ENCODE measurements around the gene PSD2.

The PSD2 gene

GRCh38 chr5:139763930-139764791 is 31.4 kb upstream of the PSD2 start:
- DNase-seq = no peak

DNA sequence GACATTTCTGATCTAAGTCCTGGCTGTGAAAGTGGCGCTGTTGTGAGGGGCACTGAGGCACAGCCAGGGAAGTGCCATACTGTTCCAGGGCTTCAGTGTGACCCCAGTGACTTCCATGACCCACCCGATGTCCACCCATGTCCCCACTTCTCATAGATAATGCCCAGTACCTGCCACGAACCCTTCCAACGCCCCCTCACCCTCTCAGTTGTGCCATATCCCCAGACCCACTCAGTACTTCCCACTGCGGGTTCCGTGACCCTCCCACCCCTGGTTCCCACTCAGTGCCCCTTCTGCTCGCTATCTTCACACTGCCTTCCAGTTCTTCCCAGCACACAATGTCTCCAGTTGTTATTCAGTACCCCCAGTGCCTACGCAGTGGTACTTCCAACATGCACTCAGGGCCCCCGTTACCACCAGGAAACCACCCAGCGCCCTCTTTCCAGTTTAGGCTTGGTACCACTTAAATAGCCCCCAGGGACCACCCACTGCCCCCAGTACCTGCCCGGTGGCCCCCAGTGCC is 30.7 kb upstream of the PSD2 start:
- no peak for DNase-seq

DNA sequence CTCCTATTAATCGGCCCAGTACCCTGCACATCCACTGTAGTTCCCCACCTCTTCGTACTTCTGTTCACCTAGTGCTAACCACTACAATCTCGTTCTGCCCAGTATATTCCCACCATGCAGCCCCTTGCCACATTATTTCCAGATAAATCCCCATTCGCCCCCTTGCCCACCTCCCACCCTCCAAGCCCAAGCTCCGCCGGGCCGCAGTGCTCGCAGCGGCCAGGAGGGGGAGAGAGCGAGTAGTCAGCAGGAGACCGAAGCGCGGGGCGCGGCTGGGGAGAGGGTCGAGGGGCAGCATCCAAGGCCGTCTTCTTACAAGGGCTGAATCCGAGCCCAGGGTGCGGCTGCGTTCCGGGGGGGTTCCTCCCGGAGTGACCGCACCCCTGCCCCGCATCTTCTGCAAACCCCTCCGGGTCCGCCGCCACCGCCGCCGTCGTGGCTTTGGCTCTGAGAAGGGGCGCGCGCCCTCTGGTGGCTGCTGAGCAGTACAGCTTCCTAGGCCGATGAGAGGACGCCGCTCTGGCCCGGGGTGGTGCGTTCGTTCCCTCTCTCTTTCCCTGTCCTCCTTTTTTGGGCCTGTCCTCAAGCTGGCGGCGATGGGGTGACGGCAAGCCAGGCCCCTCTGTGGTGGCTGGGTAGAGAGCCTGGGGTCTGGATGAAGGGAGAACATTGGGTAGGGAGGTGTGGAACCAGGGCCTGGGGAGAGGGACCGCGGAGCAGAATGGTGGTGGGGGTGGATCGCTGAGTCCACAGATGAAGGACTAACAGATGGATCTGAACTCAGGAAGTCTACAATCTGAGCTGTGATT is 30.0 kb upstream of the PSD2 start:
- peak; percentile 76 for DNase-seq

- no peak for DNase-seq
These were observed 27.6 kb upstream of the PSD2 start for GRCh38 chr5:139767960-139768359.

- peak; percentile 51 for DNase-seq
These were observed 26.7 kb upstream of the PSD2 start for GRCh38 chr5:139768807-139769465.

- DNase-seq = no peak
These were observed 26.1 kb upstream of the PSD2 start for GRCh38 chr5:139769477-139769876.

DNA sequence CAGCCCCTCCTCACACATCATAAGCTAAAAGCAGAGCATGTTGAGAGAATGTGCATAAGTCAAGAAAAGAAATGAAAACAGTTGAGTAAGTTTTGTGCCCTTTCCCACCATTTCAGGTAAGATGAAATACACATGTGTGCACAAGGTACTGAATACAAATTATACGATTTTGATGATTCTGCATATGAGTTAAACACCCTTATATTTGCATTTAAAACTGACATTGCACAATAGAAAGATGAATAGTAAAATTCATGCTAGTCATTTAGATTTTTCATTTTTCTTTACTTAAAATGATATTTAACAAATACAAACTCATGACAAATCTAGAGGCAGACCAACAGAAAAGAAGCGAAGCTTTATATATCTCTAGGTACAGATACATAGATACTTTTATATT is 24.9 kb upstream of the PSD2 start:
- DNase-seq = no peak

- DNase-seq = no peak
These were observed 23.4 kb upstream of the PSD2 start for GRCh38 chr5:139772089-139772791.

GRCh38 chr5:139772927-139773690 is 22.5 kb upstream of the PSD2 start:
- no peak for DNase-seq

DNA sequence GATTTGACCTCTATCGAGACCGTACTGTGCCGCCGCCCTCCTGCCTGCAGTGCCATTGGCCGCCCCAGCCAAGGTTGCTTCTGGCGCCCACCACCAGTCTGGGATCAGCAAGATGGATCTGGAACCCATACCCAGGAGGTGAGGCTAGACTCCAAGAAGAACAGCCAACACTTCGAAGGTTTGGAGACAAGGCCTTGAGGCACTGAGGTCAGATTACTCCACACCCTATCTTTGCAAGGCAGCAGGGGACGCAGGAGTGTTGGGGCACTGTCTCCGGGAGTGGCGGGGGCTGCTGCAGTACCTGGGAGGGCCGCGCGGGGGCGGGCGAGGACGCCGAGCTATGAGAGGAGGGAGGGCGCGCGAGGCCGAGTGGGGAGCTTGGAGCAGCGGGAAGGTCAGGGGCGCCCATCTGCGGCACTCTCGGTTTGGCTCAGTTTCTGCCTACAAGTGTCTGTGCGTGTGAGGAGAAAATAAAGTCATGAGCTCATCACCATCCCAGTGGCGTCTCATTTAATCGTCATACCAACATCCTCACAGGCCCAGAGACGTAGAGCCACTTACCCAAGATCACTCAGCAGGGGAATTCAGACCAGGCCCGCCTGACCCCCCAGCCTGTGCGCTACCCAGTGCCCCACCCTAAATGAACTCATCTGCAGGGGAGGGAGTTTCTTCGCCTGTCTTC is 20.5 kb upstream of the PSD2 start:
- peak; percentile 59 for DNase-seq

DNA sequence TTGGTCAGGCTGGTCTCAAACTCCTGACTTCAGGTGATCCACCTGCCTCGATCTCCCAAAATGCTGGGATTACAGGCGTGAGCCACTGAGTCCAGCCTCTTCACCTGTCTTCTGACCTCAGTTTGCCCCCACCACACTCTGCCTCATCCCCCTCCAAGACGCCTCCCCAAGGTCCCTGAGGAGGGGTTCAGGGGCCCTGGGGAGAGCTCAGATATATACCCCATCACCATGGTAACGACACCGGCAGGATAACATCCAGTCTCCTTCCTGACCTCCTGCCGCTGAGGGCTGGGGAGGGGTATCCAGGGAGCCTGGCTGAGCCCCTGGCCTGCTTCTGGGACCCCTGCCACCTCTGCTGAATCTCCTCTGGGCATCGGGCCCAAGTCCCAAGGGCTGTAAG is 19.7 kb upstream of the PSD2 start:
- DNase-seq = no peak

GRCh38 chr5:139776861-139777260 is 18.7 kb upstream of the PSD2 start:
- no peak for DNase-seq

DNA sequence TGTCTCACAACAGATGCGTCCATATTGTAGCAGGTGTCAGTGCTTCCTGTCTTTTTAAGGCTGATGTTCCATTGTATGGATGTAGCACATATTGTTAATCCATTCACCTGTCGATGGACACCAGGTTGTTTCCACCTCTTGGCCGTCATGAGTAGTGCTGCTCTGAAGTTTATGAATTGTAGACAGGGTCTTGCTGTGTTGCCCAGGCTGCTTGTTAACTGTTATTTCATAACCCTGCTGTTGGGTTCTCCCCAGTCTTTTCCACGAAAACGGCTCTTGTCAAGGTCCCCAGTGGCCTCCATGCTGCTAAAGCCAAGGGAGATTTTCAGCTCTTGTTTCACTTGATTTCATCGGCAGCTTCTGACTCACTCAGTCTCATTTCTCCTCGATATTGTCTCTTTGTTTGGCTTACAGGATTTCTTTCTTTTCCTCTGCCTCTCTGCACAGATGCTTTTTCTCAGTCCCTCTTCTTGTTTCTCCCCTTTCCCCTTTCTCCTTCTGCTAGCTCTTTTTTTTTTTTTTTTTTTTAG is 12.1 kb upstream of the PSD2 start:
- DNase-seq = no peak

- no peak for DNase-seq
These were observed 11.1 kb upstream of the PSD2 start for GRCh38 chr5:139784488-139784887.

DNA sequence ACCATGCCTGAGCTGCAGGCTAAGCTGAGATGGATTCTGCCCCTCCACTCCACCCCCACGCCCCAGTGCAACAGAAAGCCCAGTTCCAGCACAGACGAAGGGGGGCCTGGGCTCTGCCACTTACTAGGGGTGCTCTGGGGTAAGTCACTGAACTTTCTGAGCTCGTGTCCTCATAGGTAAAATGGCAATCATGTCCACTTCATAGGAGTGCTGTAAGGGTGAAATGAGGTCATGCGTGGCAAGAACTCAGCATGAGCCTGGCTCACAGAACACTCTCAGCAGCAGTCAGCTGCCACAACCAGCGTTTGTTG is 8.4 kb upstream of the PSD2 start:
- no peak for DNase-seq

DNA sequence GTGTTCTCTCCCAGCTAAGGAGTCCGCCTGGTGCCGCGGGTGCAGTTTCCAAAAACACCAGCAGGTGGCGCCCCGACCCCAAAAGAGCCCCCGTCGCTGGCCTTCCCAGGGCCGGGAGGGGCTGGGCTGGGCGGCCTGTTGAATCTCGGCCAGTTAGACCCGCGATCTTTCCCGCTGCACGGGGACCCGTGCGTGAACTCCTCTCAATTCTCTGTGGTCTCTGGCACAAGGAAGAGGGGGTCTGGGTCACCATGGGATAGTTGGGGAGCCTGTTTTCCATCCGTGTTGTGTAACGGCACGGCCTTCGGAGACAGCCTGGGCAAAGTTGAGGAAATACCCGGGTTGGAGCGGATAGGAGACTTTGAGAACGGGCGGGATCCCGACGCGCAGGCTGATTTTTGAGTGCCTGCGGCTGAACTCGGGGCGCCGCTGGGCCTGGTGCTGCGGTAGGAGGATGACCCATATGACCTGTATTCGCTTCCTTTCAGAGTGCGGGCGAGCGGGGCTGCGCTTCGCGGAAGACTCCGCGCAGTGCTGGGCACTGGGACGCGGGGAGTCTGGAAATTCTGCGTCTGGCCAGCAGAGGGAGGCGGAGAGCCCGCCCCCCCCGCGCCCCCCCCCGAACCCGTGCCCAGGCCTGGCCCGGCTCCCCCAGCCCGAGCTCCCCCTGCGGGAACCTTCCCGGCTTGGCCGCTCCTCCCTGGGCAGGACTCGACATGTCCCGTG is 7.9 kb upstream of the PSD2 start:
- DNase-seq = peak; percentile 78

DNA sequence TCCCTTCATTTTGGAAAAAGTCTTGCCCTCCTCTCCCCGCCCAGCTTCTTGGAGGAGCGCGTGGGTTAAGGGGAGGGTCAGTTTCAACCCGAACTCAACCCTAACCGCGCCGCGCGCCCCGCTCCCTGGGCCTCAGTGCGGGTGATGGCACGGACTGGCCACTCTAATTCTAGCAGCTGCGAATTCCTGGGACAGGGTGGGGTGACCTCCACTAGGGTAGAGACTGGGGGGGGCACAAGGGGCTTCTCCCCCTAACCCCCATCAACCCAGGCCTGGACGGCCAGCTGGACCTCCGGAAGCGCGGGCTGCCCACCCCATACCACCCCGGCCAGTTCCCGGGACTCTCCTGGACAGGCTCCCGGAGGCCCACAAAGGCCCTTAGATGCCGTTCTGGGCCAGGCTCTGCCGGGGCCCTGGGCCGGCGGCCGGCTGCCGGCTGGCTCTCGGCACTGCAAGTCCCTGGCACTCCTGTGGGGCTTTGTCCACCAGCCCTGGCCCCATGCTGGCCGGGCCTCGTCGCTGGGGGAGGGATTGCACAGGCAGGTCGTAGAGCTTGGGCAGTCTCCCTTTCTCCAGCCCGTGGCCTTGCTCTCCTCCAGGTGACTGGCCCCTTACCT is 7.2 kb upstream of the PSD2 start:
- no peak for DNase-seq

- no peak for DNase-seq
These were observed 6.3 kb upstream of the PSD2 start for GRCh38 chr5:139789116-139789844.

DNA sequence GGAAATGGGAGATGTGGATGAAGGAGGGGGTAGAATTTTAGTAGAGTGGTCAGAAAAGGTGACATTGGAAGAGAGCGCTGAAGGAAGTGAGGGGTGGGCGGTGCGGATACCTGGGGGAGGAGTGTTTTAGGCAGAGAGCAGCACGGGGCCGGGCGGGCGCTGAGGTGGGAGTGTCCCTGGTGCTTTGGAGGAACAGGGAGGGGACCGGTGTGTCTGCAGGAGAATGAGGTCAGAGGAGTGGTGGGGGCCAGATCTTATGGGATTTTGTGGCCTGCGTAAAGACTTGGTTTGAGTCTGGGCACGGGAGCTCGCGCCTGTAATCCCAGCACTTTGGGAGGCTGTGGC is 5.8 kb upstream of the PSD2 start:
- DNase-seq = no peak

GRCh38 chr5:139792218-139792617 is 3.4 kb upstream of the PSD2 start:
- DNase-seq = no peak

Data from EL (cell line).